ENCODE data around the gene C7orf57.

DNA sequence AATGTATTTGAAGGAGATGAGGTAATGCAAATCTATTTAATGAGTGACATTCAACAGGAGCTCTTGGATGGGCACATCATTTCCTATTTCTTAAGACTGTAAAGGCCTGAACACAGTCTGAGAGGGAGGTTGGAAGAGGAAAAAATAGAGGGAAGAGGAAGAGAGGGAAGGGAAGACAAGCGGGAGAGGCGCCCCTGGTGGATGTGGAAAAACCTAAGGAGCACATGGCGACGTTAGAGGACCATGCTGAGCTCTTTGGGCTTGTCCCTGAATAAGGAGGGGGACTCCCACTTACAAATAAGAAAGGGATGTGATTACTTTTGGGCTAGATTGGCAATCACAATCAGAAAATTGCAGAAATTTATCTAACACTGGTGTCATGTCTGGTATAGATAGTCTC is 26.1 kb upstream of the C7orf57 start:
- TF ChIP-seq POLR2A (IDR thresholded peaks at IDR 0.05; ENCODE audit: low read depth, low read length) (no peak), POLR2AphosphoS5 (IDR thresholded peaks at IDR 0.05; ENCODE audit: low read depth, low read length) (no peak), PAX5 (IDR thresholded peaks at IDR 0.05; ENCODE audit: insufficient read depth, low read length, severe bottlenecking) (no peak), TAF1 (IDR thresholded peaks at IDR 0.05; ENCODE audit: low read depth, low read length) (no peak)

All from GM12891 (cell line).